Vagina (tissue), 2 donors: ENCODE data around the gene SWI5.

ENCODE experiments used
- POLR2AphosphoS5 ChIP-seq, 2 donors: sonication (generic); formaldehyde crosslinking; IDR thresholded peaks; one replicate each; pipeline ENCODE4 v1.9.0; 2017; ENCODE audit warnings: antibody characterized with exemption in 2 of 2, mild to moderate bottlenecking in 2 of 2, low read depth in 1 of 2; ENCODE audit not compliant: insufficient read depth in 1 of 2
- TF ChIP-seq, protein P1 (sequence below), 3 experiments: fragments of 450-650 bp in 2 of 3; fragments of 200-600 bp in 1 of 3; sonication (generic) in 1 of 3; IDR thresholded peaks; one replicate each; pipeline ENCODE4 v1.5.1; 2017 to 2019; ENCODE audit warnings: antibody characterized with exemption in 3 of 3, mild to moderate bottlenecking in 2 of 3, moderate library complexity in 2 of 3

DNA sequence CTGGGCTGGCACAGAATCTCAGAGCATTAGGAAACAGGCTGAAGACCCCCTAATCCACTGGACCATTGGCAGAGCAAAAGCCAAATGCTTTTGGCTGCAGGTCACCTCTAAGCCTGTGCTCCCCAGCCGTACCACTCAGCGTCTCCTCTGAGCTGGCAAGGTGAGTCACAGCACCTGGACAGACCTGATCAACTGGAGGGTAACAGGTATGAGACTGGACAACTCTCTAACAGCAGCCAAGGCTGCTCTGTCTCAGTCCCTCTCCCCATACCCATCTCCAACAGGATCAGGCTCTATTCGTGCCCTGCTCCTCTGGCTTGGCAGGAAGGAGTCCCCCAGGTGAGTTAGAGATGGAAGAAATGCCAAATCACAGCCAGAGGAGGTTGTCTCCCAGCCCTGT, 5.0 kb upstream of the SWI5 start:
- TF ChIP-seq POLR2AphosphoS5 (IDR thresholded peaks at IDR 0.05; ENCODE audit: insufficient read depth in 1 of 2, low read depth in 1 of 2) = no peak
- TF ChIP-seq, protein P1, sequence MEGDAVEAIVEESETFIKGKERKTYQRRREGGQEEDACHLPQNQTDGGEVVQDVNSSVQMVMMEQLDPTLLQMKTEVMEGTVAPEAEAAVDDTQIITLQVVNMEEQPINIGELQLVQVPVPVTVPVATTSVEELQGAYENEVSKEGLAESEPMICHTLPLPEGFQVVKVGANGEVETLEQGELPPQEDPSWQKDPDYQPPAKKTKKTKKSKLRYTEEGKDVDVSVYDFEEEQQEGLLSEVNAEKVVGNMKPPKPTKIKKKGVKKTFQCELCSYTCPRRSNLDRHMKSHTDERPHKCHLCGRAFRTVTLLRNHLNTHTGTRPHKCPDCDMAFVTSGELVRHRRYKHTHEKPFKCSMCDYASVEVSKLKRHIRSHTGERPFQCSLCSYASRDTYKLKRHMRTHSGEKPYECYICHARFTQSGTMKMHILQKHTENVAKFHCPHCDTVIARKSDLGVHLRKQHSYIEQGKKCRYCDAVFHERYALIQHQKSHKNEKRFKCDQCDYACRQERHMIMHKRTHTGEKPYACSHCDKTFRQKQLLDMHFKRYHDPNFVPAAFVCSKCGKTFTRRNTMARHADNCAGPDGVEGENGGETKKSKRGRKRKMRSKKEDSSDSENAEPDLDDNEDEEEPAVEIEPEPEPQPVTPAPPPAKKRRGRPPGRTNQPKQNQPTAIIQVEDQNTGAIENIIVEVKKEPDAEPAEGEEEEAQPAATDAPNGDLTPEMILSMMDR (IDR thresholded peaks at IDR 0.05) = no peak
